ENCODE results near the gene RAB2B.
A peak's percentile ranks its signal among the peaks of the same experiment; 100 is the strongest.

The RAB2B gene

GRCh38 chr14:21476925-21477681, at the start of gene RAB2B, which contains the start of gene TOX4:
Gene RAB2B (minus strand): TSS chr14:21476959. CDS start chr14:21476872, 87 bp downstream.
Gene TOX4 (plus strand): TSS chr14:21477195. CDS start chr14:21477279, 84 bp downstream.
- peak within 1 kb of the TSS; percentile 82 for H3K4me3 ChIP-seq (ENCODE audit: low read depth, low read length)
- TF ChIP-seq CTCF (IDR thresholded peaks at IDR 0.05; ENCODE audit: low read depth, low read length): peak; percentile 96

DNA sequence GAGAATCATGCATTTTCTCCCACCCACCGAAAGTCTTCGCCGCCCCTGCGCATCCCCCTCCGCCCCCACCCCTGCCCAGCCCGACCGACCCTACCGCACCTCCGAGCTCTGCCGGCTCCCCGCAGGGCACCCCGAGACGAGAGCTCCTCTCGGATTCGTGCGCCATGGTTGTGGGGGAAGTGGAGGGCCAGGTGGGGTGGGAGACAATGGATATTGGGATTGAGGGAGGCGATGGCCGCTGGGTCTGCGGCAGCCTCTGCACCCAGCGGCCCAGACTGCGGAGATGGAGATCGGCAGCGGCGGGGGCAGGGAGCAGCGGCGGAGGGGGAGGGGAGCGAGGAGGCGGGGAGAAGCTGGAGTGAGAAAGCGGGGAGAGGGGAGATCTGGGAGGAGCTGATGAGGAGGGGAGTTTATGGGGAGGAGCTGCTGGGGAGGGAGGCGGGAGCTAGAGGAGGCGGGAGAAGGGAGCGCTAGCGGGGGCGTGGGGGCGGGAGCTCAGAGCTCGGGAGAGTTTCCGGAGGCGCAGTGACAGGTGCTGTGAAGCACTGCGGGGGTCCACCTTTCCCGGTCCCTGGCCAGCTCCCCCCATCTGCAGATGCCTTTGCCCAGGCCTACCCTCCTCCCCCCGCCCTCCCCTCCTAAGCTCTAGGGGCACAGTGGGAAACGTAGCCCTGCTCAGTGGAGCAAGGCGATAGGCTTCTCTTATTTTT, 49.4 kb upstream of the RAB2B start, which contains the start of gene SALL2:
Gene SALL2, minus strand, starts transcription at position 385 of the 710 bp plus-strand sequence. Its CDS starts 219 bp downstream, at position 166.
- TF ChIP-seq CTCF (IDR thresholded peaks at IDR 0.05; ENCODE audit: low read depth, low read length): no peak
- peak within 1 kb of the TSS; percentile 66 for H3K4me3 ChIP-seq (ENCODE audit: low read depth, low read length)

DNA sequence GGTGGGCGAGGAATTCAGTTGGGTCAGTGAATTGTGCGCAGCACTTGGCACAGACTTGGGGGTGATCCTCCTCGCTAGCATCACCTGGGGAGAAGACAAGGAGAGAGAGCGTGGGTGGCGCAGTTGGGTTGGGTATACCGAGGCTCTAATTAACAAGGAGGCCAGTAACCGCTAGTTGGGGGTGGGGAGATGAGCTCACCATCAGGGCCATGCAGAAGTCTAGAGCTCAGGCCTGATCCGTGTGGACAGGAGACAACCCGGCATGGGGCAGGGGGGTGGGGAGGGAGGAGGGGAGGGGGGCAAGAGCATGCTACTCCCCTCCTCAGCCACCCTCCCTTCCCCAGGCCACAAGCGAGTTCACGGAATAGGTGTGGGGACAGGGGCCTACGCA, 48.8 kb upstream of the RAB2B start:
- no peak for TF ChIP-seq CTCF (IDR thresholded peaks at IDR 0.05; ENCODE audit: low read depth, low read length)
- peak overlapping the region; percentile 66 for H3K4me3 ChIP-seq (ENCODE audit: low read depth, low read length)

DNA sequence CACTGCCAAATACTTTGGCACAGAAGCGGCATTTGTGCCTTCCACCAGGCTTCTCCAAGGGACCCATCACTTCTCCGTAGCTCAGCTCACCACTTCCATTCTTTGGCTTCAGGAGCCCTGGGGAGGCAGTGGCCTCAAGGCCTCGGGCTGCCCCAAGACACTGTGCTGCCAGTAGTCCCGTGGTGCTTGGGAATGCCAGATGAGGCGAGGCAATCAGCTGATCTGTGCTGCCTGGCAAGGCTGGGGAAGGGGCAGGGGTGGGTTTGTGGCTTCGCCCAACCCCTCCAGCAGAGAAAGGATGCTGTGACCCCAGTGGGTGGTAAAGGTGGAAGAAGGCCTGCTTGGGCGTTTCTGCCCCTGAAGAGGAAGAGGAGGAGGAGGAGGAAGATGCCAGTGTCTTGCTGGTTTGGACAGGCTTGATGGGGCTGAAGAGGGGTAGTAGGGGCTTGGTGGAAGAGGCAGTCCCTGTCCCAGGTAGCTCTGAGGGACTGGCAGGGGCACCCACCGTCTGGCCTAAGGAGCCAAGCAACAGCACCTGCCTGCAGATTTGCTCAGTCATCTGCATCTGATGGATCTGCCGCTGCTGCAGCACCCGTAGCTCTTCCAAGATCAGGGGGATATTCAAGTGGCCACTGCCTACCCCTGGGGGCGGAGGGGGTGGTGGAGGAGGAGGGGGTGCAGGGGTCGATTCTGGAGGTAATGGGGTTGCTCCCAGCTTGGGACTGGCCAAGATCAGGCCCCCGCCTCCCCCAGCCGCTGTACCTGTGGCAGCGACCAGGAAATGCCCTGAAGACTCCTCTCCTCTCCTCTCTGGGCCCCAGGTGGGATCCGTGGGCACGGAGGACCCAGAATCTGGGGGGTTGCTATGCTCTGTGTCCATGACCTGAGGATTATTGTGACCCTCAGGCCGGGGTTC, 48.1 kb upstream of the RAB2B start:
- H3K4me3 ChIP-seq (ENCODE audit: low read depth, low read length): peak overlapping the region; percentile 66
- TF ChIP-seq CTCF (IDR thresholded peaks at IDR 0.05; ENCODE audit: low read depth, low read length): no peak

- H3K4me3 ChIP-seq (ENCODE audit: low read depth, low read length): no peak overlapping the region
- TF ChIP-seq CTCF (IDR thresholded peaks at IDR 0.05; ENCODE audit: low read depth, low read length): no peak
Measured at GRCh38 chr14:21523203-21523602, 46.4 kb upstream of the RAB2B start.

- no peak for TF ChIP-seq CTCF (IDR thresholded peaks at IDR 0.05; ENCODE audit: low read depth, low read length)
- H3K4me3 ChIP-seq (ENCODE audit: low read depth, low read length): no peak overlapping the region
Measured at GRCh38 chr14:21521501-21521900, 44.7 kb upstream of the RAB2B start.

All from WI38 (cell line).